A549 (cell line): Measurements from ENCODE around the gene GRK3.

Experiments
- MAFK ChIP-seq: fragments of 450-650 bp; IDR thresholded peaks from 2 replicates; pipeline ENCODE4 v1.6.1; 2014; ENCODE audit not compliant: partially characterized antibody
- REST ChIP-seq: fragments of 200-600 bp; sonication (generic); IDR thresholded peaks from 2 replicates; pipeline ENCODE4 v1.6.1; 2016; ENCODE audit warnings: antibody characterized with exemption, mild to moderate bottlenecking, moderate library complexity
- RFX5 ChIP-seq: fragments of 450-650 bp; IDR thresholded peaks from 2 replicates; pipeline ENCODE4 v1.7.1; 2014; ENCODE audit warnings: antibody characterized with exemption, mild to moderate bottlenecking, moderate library complexity
- SMC3 ChIP-seq: fragments of >200 bp; sonication (Bioruptor Twin); formaldehyde crosslinking; IDR thresholded peaks from 3 replicates; pipeline ENCODE4 v1.6.1; 2018; ENCODE audit warnings: inconsistent platforms
- USF2 ChIP-seq: fragments of 450-650 bp; IDR thresholded peaks from 2 replicates; pipeline ENCODE4 v1.6.1; 2014; ENCODE audit warnings: antibody characterized with exemption

GRCh38 chr22:25692397-25693267 lies 128.2 kb downstream of the GRK3 start:
- TF ChIP-seq RFX5 (no peak), USF2 (no peak), REST (no peak), MAFK (no peak), SMC3 (no peak)
